Stimulated activated CD4-positive, alpha-beta T cell treated with anti-CD3 and anti-CD28 coated beads, Interleukin-15, amount 100 ng/mL, for 24 hours (primary cell): ENCODE results near the gene SDK1.

Experiments
- DNase-seq: peaks from one replicate; pipeline ENCODE4 v3.0.0-alpha.2; 2020

Gene SDK1

GRCh38 chr7:4030346-4030950, 729.4 kb downstream of the SDK1 start:
- DNase-seq, result no peak

- no peak for DNase-seq
Observed at GRCh38 chr7:4033996-4034395, 732.9 kb downstream of the SDK1 start.

- no peak for DNase-seq
Observed at GRCh38 chr7:4037308-4037707, 736.3 kb downstream of the SDK1 start.

GRCh38 chr7:4037877-4038276, 736.8 kb downstream of the SDK1 start:
- DNase-seq, result no peak

- no peak for DNase-seq
Observed at GRCh38 chr7:4040109-4040928, 739.3 kb downstream of the SDK1 start.

- DNase-seq, result no peak
Observed at GRCh38 chr7:4042402-4043045, 741.5 kb downstream of the SDK1 start.

GRCh38 chr7:4043988-4044387, 742.9 kb downstream of the SDK1 start:
- DNase-seq, result no peak

- DNase-seq, result no peak
Observed at GRCh38 chr7:4045450-4045849, 744.4 kb downstream of the SDK1 start.

GRCh38 chr7:4045975-4046374, 744.9 kb downstream of the SDK1 start:
- DNase-seq, result no peak

GRCh38 chr7:4048336-4048735, 747.3 kb downstream of the SDK1 start:
- no peak for DNase-seq

GRCh38 chr7:4049202-4049601, 748.1 kb downstream of the SDK1 start:
- no peak for DNase-seq

- no peak for DNase-seq
Observed at GRCh38 chr7:4050126-4050660, 749.1 kb downstream of the SDK1 start.

- DNase-seq, result no peak
Observed at GRCh38 chr7:4051696-4052095, 750.6 kb downstream of the SDK1 start.

GRCh38 chr7:4052130-4052529, 751.1 kb downstream of the SDK1 start:
- no peak for DNase-seq

GRCh38 chr7:4054158-4054557, 753.1 kb downstream of the SDK1 start:
- no peak for DNase-seq

GRCh38 chr7:4056552-4057288, 755.7 kb downstream of the SDK1 start:
- no peak for DNase-seq

- DNase-seq, result no peak
Observed at GRCh38 chr7:4057289-4057616, 756.2 kb downstream of the SDK1 start.

- no peak for DNase-seq
Observed at GRCh38 chr7:4058158-4058557, 757.1 kb downstream of the SDK1 start.

GRCh38 chr7:4065190-4065589, 764.1 kb downstream of the SDK1 start:
- DNase-seq, result no peak

- no peak for DNase-seq
Observed at GRCh38 chr7:4066206-4066605, 765.2 kb downstream of the SDK1 start.

GRCh38 chr7:4066626-4067475, 765.8 kb downstream of the SDK1 start:
- DNase-seq, result no peak

GRCh38 chr7:4067476-4067760, 766.4 kb downstream of the SDK1 start:
- DNase-seq, result no peak

- no peak for DNase-seq
Observed at GRCh38 chr7:4067874-4068273, 766.8 kb downstream of the SDK1 start.
